22Rv1 (cell line): ENCODE results near the gene ACMSD.

Experiments
- ZFX ChIP-seq: fragments of 450-650 bp; IDR thresholded peaks from 2 replicates; pipeline ENCODE4 v1.6.1; 2017; ENCODE audit warnings: antibody characterized with exemption, borderline replicate concordance
- TF ChIP-seq, protein P1 (sequence below): fragments of 450-650 bp; IDR thresholded peaks from 2 replicates; pipeline ENCODE4 v1.5.1; 2017; ENCODE audit warnings: mild to moderate bottlenecking

DNA sequence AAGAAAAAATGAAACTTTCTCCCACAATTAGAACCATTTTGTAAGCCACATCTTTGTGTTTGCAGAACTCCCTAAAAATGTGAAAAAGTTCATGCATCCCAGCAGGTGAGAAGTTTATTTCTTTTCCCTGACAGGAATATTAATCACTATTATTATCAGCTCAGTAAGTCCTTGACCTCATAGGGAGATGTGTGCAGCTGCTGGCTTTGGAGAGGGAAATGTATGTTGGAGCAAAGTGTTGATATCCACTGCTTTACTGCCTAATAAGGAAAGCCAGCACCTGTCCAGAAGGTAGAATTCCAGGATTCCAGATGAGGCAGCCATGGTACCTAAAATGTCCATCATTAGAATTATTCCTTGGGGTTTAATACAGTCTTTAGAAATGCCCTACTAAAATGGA, 44.4 kb downstream of the ACMSD start:
- TF ChIP-seq, protein P1, sequence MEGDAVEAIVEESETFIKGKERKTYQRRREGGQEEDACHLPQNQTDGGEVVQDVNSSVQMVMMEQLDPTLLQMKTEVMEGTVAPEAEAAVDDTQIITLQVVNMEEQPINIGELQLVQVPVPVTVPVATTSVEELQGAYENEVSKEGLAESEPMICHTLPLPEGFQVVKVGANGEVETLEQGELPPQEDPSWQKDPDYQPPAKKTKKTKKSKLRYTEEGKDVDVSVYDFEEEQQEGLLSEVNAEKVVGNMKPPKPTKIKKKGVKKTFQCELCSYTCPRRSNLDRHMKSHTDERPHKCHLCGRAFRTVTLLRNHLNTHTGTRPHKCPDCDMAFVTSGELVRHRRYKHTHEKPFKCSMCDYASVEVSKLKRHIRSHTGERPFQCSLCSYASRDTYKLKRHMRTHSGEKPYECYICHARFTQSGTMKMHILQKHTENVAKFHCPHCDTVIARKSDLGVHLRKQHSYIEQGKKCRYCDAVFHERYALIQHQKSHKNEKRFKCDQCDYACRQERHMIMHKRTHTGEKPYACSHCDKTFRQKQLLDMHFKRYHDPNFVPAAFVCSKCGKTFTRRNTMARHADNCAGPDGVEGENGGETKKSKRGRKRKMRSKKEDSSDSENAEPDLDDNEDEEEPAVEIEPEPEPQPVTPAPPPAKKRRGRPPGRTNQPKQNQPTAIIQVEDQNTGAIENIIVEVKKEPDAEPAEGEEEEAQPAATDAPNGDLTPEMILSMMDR = no peak
- no peak for TF ChIP-seq ZFX
